Panc1 (cell line): ENCODE data around the gene NBPF11. TPM values are rescaled to one million over a fixed set of nuclear protein-coding genes. Genes with fewer than 3 reads are reported as not detected.

Experiments
- total RNA-seq: library from RNA; stranded (reverse); gene quantifications from one replicate; pipeline ENCODE4 v1.2.1, GENCODE V29; 2021; ENCODE audit not compliant: unreplicated experiment

Gene NBPF11
- total RNA-seq, 1 experiment from 2014 or later: 9.2 TPM

Other genes starting within 250 kb of the NBPF11 start
- not detected for gene GJA8, start 249.5 kb downstream of the NBPF11 start, total RNA-seq
- 12.0 TPM for gene GPR89B, start 223.9 kb downstream of the NBPF11 start, total RNA-seq